NB4 (cell line): ENCODE measurements around the gene MROH7.

ENCODE experiments used
- CTCF ChIP-seq: IDR thresholded peaks from one replicate; pipeline ENCODE4 v1.5.1; 2012; ENCODE audit warnings: low read depth, low read length
- MAX ChIP-seq: IDR thresholded peaks from 2 replicates; pipeline ENCODE4 v1.6.1; 2011; ENCODE audit warnings: low read depth, low read length
- MYC ChIP-seq: IDR thresholded peaks from 2 replicates; pipeline ENCODE4 v1.6.1; 2011; ENCODE audit warnings: low read depth, low read length
- POLR2A ChIP-seq: IDR thresholded peaks from 2 replicates; pipeline ENCODE4 v1.6.1; 2011; ENCODE audit warnings: mild to moderate bottlenecking; ENCODE audit not compliant: insufficient read length; ENCODE audit errors: extremely low read depth

GRCh38 chr1:54606990-54607325 lies 34.6 kb upstream of the MROH7 start:
- no peak for TF ChIP-seq CTCF
- no peak for TF ChIP-seq MAX
- no peak for TF ChIP-seq POLR2A
- TF ChIP-seq MYC: no peak
